Kasumi-1 (cell line): Measurements from ENCODE around the gene KPNA1.

ENCODE experiments used
- DNase-seq, 2 experiments: peaks; one replicate each; lab custom pipeline; 2025; lab: John Stamatoyannopoulos, UW

KPNA1 gene

GRCh38 chr3:122415104-122415744 lies 99.5 kb downstream of the KPNA1 start:
- DNase-seq: no peak

DNA sequence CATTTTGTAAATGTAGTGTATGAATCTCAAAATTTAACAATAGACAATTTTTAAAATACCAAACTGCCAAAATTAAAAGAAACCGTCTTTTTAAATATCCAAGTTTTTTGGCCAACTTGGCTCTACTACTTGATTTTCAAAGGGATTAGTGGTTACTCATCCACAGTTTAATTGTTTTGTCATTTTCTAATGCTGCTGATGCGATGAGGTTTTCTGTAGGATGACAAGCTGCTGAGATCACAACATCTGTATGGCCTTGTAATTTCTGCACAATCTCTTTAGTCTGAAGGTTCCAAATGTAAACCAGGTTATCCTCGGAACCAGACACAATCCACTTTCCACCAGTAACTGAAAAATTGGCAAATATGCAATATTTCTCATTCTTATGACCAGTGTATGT lies 100.3 kb downstream of the KPNA1 start:
- DNase-seq: no peak

GRCh38 chr3:122410639-122411038 lies 104.1 kb downstream of the KPNA1 start:
- DNase-seq: no peak

GRCh38 chr3:122410111-122410510 lies 104.6 kb downstream of the KPNA1 start:
- DNase-seq: no peak

DNA sequence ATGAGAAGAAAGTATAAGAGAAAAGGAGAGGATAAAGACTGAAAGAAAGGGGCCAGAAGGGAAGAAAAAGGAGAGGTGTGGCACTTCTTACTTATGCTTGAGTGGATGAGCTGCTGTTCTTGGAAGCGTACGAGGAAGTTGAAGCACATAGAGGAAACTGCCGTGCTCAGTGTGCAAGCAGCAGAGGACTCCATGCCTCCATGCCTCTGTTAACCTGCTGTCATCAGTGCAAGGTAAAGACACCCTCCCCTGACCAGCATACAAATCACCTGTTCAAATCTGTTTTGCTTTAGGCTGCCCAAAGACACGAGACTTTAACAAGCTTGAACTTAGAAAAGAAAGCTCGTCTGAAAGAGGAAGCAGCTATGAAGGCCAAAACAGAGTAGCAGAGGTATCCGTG lies 105.3 kb downstream of the KPNA1 start:
- peak; percentile 53 to 56 for DNase-seq

GRCh38 chr3:122407946-122408345 lies 106.8 kb downstream of the KPNA1 start:
- no peak for DNase-seq

GRCh38 chr3:122406198-122406597 lies 108.5 kb downstream of the KPNA1 start:
- no peak for DNase-seq

GRCh38 chr3:122405015-122405414 lies 109.7 kb downstream of the KPNA1 start:
- no peak for DNase-seq

DNA sequence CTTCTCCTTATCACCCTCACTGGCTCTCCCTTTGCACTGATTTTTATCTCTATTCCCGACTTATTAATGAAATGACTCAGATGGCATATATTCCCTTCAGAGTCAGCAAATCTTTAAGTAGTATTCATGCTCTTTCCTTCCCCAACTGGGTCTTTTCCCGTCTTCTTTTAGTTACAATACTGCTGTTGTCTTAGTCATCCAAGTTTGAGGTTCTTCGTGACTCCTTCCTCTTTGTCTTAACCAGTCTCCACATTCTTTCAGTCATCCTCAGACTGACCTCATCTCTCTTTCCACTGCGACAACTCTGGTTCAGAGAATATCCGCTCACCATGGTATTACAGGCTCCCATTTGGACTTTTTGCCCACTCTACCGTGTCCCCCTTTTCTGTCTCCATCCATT lies 111.2 kb downstream of the KPNA1 start:
- DNase-seq: no peak

GRCh38 chr3:122398920-122399319 lies 115.8 kb downstream of the KPNA1 start:
- DNase-seq: no peak

DNA sequence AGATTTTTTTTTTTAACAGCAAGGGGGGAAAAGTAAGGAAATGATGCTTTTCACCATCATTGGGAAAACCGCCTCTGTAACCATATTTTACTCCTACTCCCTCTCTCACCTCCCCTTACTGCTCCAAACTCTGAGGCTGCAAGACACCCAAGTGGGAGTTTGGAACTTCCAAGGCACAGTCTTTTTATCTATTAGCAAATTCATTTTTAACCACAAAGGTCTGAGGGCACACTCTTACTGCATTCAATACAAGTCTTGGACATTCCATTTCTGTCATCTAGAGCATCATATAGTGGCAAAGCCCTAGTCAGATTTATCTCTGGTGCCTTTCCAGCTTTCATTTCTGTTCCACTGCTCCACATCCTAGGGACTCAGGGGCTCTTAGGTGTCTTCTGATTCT lies 117.5 kb downstream of the KPNA1 start:
- DNase-seq: no peak

DNA sequence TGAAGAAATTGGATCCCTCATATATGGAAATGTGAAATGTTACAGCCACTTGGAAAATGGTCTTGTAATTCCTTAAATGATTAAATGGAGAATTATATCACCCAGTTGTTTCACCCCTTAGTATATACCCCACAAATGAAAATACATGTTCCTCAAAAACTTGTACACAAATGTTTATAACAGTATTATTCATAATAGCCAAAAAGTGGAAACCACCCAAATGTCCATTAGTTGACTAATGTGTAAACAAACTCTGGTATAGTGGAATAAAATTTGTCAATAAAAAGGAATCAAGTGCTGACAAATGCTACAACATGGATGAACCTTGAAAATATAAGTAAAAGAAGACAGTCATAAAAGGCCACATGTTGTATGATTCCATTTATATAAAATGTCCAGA lies 118.2 kb downstream of the KPNA1 start:
- DNase-seq: no peak

- no peak for DNase-seq
Observed at GRCh38 chr3:122395582-122395981, 119.2 kb downstream of the KPNA1 start.

DNA sequence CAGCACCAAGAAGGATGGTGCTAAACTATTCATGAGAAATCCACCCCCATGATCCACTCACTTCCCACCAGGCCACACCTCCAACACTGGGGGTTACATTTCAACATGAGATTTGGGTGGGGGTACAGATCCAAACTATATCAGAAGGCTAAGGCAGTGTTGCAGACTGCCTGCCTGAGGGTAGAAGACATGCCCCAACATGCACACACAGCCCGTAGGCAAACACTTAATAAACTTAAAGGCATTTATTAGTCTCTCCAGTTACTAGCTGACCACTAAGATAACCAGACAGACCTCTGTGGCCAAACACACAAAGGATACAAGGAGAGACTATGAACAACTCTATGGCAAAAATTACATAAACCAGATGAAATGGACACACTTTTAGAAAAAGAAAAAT lies 120.6 kb downstream of the KPNA1 start:
- no peak for DNase-seq

DNA sequence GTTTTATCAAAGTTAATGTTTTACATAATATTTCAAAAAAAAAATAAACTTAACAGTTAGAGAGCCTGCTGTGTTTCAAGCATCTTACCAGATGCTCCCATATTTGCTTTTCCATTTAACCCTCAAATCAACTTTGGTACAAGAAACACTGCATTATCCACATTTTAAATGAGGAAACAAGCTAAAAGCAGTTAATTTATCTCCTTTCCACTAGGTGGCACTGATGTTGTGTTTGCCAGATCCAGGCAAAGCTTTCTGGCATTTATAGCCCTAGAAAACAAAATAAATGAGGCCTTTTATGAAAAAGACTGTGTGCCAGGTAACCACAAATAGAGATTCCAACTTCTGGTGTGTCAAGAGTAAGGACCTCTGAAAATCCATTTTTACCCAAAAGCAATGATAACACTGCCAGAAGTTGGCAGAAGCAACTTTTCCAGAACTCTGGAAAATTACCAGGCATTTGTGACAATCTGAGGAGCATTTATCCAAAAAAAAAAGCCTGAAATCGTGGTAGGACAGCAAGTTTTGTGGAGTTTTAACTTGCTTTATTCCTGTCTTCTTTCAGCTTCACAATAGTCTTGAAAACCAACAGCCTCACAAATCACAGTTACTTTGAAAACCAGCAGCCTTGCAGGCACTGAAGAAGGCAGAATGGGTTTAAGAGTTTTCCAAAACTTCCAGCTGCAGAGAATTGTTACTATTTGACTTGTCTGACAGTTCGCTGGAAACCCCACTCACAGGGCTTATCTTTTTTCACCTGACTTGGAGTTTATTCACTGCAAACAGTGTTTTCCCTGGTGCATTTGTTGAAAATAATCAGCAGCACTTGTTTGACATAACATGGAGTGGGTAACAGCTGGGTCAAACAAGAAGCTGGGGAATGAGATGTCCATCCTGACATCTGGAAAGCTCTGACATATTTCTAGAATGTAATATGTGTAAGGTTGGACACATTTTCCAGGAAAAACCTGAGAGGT lies 121.6 kb downstream of the KPNA1 start:
- peak; percentile 75 to 87 for DNase-seq

- no peak for DNase-seq
Observed at GRCh38 chr3:122391681-122392446, 122.9 kb downstream of the KPNA1 start.

DNA sequence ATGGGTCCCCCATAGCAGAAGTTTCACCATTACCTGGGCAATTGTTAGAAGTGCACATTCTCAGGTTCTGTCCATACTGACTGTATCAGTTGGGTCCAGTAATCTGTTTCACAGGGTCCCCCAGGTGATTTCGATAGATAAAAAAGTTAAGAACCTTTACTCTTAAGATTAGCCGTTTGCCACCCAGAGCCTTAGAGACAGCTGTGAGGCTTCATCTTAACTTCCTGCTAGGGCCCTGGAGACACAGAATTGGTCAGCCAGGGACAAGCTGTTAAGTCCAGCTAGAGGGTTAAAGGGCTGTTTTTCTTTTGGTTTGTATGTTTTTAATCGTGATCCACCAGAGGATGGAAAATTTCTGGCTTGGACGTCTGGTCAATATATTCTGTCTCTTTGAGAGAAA lies 124.1 kb downstream of the KPNA1 start:
- DNase-seq: no peak

DNA sequence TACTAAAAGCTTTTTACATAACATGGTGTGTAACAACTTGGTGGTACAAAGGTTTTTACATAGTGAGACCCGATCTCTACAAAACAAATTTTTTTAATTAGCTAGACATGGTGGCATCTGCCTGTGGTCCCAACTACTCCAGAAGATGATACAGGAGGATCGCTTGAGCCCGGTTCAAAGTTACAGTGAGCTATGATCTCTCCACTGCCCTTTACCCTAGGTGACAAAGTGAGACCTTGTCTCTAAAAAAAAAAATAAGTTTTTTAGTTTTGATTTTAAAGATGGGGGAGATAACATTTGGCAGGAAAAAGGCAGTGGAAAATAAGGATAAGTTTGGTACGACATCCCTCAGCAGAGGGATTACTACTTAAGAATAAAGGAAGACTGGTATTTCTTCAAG lies 124.8 kb downstream of the KPNA1 start:
- no peak for DNase-seq

- DNase-seq: no peak
Observed at GRCh38 chr3:122389197-122389596, 125.5 kb downstream of the KPNA1 start.

- no peak for DNase-seq
Observed at GRCh38 chr3:122387709-122388108, 127.0 kb downstream of the KPNA1 start.

DNA sequence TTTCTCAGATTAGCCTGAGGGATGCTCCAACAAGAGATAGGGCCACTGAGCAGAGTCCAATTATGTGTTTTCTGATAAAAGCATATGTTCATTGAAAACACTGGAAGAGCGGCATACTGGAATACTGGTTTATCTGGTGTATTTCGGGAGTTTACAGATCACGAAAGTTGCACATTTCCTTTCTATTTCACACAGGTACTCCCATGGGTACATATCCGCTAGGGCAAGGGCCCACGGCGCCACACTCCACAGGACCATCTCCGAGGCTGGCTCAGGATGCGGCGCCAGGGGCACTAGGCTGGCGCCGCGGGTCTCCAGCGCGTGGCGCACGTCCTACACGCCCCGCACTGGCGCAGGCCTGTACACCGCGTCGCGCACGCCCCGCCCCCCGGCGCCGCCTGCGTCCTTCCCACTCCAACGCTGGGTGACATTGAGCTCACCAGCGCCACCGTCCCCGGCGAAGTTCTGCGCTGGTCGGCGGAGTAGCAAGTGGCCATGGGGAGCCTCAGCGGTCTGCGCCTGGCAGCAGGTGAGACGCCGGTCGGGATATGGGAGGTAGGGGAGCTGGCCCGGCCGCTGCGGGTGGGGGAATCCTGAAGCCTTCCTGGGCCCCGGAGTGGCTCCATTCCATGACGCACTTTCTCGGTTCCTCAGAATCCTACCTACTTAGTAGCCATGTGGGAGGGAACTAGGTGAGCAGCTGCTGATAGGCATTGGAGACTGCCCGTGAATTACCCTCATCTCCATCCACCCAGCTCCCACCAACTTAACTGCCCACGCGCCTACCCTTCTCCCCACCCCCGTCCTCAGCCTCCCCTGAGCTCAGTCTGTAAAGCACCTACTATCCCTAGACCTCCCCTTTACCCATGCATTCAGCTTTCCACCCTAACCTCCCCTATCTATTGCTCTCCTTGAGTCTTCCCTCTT lies 130.7 kb downstream of the KPNA1 start, which contains the start of gene FAM162A:
Gene FAM162A (plus strand): TSS at position 412 of the 927 bp plus-strand sequence. CDS start 84 bp downstream, at position 496.
- DNase-seq: peak; percentile 91 to 92
